SH-SY5Y (cell line): ENCODE results near the gene PRSS22.

ENCODE experiments used
- GATA2 ChIP-seq: IDR thresholded peaks from 2 replicates; pipeline ENCODE4 v1.6.1; 2011; ENCODE audit warnings: mild to moderate bottlenecking, low read depth, low read length
- GATA3 ChIP-seq: IDR thresholded peaks from 2 replicates; pipeline ENCODE4 v1.6.1; 2011; ENCODE audit warnings: low read depth, mild to moderate bottlenecking, low read length, moderate library complexity

DNA sequence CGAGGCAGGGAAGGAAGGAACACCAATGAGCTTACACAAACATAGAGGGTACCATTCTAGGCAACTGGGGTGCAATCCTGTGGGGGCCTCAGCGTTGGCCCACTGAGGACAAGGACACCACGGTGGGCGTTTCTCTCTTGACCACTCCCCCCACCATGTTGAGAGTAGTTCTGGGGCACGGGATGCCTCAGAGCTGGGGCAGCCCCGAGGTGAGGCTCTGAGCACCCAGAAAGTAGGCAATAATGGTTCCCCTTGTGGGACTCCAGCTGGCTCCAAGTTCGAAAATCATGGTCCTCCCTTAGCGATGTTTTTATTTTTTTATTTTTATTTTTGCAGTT, 35.8 kb downstream of the PRSS22 start:
- TF ChIP-seq GATA3 (no peak), GATA2 (no peak)
